ENCODE measurements around the gene FBXW7. TPM values are rescaled to one million over a fixed set of nuclear protein-coding genes. Genes with fewer than 3 reads are reported as not detected.

FBXW7 gene
- total and polyA plus RNA-seq, 2 of the 8 experiments (the other 6 are each of a cell fraction or from before 2014, with no cell fraction given), result 6.0 to 26.7 TPM

DNA sequence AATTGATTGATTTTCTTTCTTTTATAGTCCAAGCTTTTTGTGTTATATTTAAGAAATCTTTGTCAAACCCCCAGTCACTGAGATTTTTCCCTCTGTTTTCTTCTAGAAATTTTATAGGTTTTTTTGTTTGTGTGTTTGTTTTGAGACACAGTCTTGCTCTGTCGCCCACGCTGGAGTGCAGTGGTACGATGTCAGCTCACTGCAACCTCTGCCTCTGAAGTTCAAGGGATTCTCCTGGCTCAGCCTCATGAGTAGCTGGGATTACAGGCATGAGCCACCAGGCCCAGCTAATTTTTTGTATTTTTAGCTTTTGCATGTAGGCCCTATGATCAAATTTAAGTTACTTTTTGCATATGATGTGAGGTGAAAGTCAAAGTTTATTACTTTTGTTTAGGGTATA lies 20.9 kb upstream of the FBXW7 start:
- Histone ChIP-seq H3K79me2 (ENCODE audit: control insufficient read depth in 1 of 2, insufficient read depth in 2 of 2, low read length in 2 of 2) (no peaks in the 10 kb centered on the region), H3K14ac (ENCODE audit: insufficient read length) (no peak overlapping the region), H4K20me1 (replicated peaks in 1 of 2; ENCODE audit: control insufficient read depth in 1 of 2, insufficient read depth in 2 of 2, low read length in 2 of 2) (no peaks in the 10 kb centered on the region), H2BK20ac (ENCODE audit: low read length) (no peak overlapping the region), H4K8ac (ENCODE audit: extremely low read depth, insufficient read depth, low read length) (no peak overlapping the region), H3K36me3 (ENCODE audit: control insufficient read depth in 2 of 4, insufficient read depth in 4 of 4, low read length in 3 of 4) (no peaks in the 10 kb centered on the region), H2BK15ac (ENCODE audit: low read length) (no peak overlapping the region), H3K79me1 (ENCODE audit: low read depth, low read length) (no peaks in the 10 kb centered on the region), H3K56ac (replicated peaks; ENCODE audit: insufficient read length, low read depth, low read length) (no peak overlapping the region), H2BK12ac (ENCODE audit: low read depth, low read length) (no peak overlapping the region), H2BK120ac (replicated peaks; ENCODE audit: low read depth, low read length) (no peak overlapping the region), H3K4ac (replicated peaks; ENCODE audit: insufficient read length, low read depth, low read length) (no peak overlapping the region), H3K9ac (replicated peaks in 1 of 4; ENCODE audit: extremely low read depth in 1 of 4, low read depth in 3 of 4, low read length in 3 of 4) (no peak overlapping the region), H2AK5ac (ENCODE audit: low read depth, low read length) (no peak overlapping the region), H4K5ac (ENCODE audit: insufficient read length, low read depth, low read length) (no peak overlapping the region), H3K27me3 (replicated peaks in 1 of 4; ENCODE audit: control insufficient read depth in 3 of 4, extremely low read depth in 1 of 4, insufficient read depth in 3 of 4, low read length in 3 of 4) (no peaks in the 10 kb centered on the region), H2AFZ (ENCODE audit: low read length) (no peak overlapping the region), H3K18ac (ENCODE audit: extremely low read depth, low read length) (no peak overlapping the region), H3K23ac (ENCODE audit: insufficient read length) (no peak overlapping the region), H2BK5ac (ENCODE audit: low read depth, low read length) (no peak overlapping the region), H3K27ac (ENCODE audit: low read depth, low read length) (no peak overlapping the region), H3K4me1 (replicated peaks in 1 of 4; ENCODE audit: control insufficient read depth in 3 of 4, insufficient read depth in 4 of 4, low read length in 3 of 4) (no peaks in the 10 kb centered on the region), H4K91ac (replicated peaks; ENCODE audit: insufficient read length, low read length) (no peak overlapping the region), H3K9me3 (ENCODE audit: insufficient read depth in 2 of 2, low read depth in 1 of 2, low read length in 1 of 2) (no peaks in the 10 kb centered on the region), H3K23me2 (ENCODE audit: low read depth, low read length) (no peaks in the 10 kb centered on the region), H3K4me3 (ENCODE audit: extremely low read depth in 1 of 4, insufficient read depth in 2 of 4, low read depth in 3 of 4, low read length in 4 of 4) (no peak overlapping the region), H3K4me2 (ENCODE audit: insufficient read depth in 1 of 2, low read depth in 2 of 2, low read length in 2 of 2) (no peak overlapping the region)
- CTCF ChIA-PET (ENCODE audit: partially characterized antibody), result interaction anchor here (0.7 kb wide), 1 partner anchor 17 kb away, joined by 3 read pairs; no protein-coding TSS in a partner anchor
- DNase-seq (ENCODE audit: low read depth in 1 of 2, low spot score in 2 of 2), result no peak
- no peak for TF ChIP-seq RNF2 (IDR thresholded peaks at IDR 0.05; ENCODE audit: borderline replicate concordance, low read depth, low read length, missing control alignments, poor library complexity, severe bottlenecking)
- no peak for FAIRE-seq
- 93% methylated on average over 3 of the region's 3 CpGs; no CpG with 5 or more reads in 1 of the 2 experiments for WGBS, 2 experiments (ENCODE audit: extremely low coverage in 1 of 2, insufficient coverage in 1 of 2, insufficient read length in 1 of 2, insufficient replicate concordance in 2 of 2, low coverage in 1 of 2, low lambda C conversion rate in 2 of 2, missing lambda C conversion rate in 1 of 2)
- POLR2A ChIA-PET (ENCODE audit: partially characterized antibody), result no interaction called here
